IMR-90 (cell line): ENCODE results near the gene TXNDC5. TPM values are rescaled to one million over a fixed set of nuclear protein-coding genes. Genes with fewer than 3 reads are reported as not detected.

Experiments
- ATAC-seq: fragments of 200-7000 bp; cut with Tn5 transposase; 2 replicates; pipeline ENCODE4 v1.9.1; 2020; ENCODE audit warnings: low read depth, mild to moderate bottlenecking, moderate library complexity
- BruUV-seq: library from RNA; stranded (reverse); fragments of 400-500 nt; replicated peaks from 2 replicates; lab custom pipeline; 2021; lab: Mats Ljungman, UMichigan
- CTCF ChIA-PET: fragments of 300-600 bp; formaldehyde crosslinking; extraction: SDS; loops from one replicate; lab custom pipeline; 2021; ENCODE audit warnings: antibody characterized with exemption; lab: Yijun Ruan, JAX
- POLR2A ChIA-PET: fragments of 300-600 bp; sonication (Branson Sonifier 250); formaldehyde crosslinking; loops from one replicate; lab custom pipeline; 2022; ENCODE audit warnings: antibody characterized with exemption; ENCODE audit not compliant: unreplicated experiment; lab: Charles Lee
- DNase-seq: peaks from one replicate; pipeline ENCODE4 v3.0.0; 2013
- H2AFZ ChIP-seq: replicated peaks from 2 replicates; pipeline ENCODE3; 2013; ENCODE audit warnings: low read length, mild to moderate bottlenecking; ENCODE audit not compliant: poor library complexity
- H2AK5ac ChIP-seq: 2 replicates; pipeline ENCODE4 v1.6.1; 2013; ENCODE audit warnings: low read depth, low read length, inconsistent platforms
- H2AK9ac ChIP-seq: replicated peaks from 2 replicates; pipeline ENCODE3; 2013; ENCODE audit warnings: mild to moderate bottlenecking, low read depth, low read length, moderate library complexity; ENCODE audit not compliant: poor library complexity
- H2BK120ac ChIP-seq: 2 replicates; pipeline ENCODE4 v1.6.1; 2013; ENCODE audit warnings: low read depth, low read length, inconsistent platforms
- H2BK15ac ChIP-seq: 3 replicates; pipeline ENCODE4 v1.6.1; 2013; ENCODE audit warnings: low read depth, low read length, inconsistent platforms
- H2BK20ac ChIP-seq: 2 replicates; pipeline ENCODE4 v1.6.1; 2013; ENCODE audit warnings: low read depth, mild to moderate bottlenecking, inconsistent platforms, low read length, moderate library complexity
- H2BK5ac ChIP-seq: 2 replicates; pipeline ENCODE4 v1.6.1; 2013; ENCODE audit warnings: mild to moderate bottlenecking, low read depth, low read length, inconsistent platforms; ENCODE audit not compliant: poor library complexity, severe bottlenecking
- H3K14ac ChIP-seq: replicated peaks from 2 replicates; pipeline ENCODE4 v1.6.1; 2013; ENCODE audit warnings: low read depth, low read length, inconsistent platforms
- H3K18ac ChIP-seq: 2 replicates; pipeline ENCODE4 v1.6.1; 2013; ENCODE audit warnings: low read depth, low read length, control low read depth
- H3K23ac ChIP-seq: 2 replicates; pipeline ENCODE4 v1.6.1; 2013; ENCODE audit warnings: low read depth, low read length, inconsistent platforms
- H3K27ac ChIP-seq: 2 replicates; pipeline ENCODE4 v1.5.1; 2013; ENCODE audit warnings: mild to moderate bottlenecking, control low read depth, low read length; ENCODE audit not compliant: insufficient read depth
- H3K27me3 ChIP-seq: 2 replicates; pipeline ENCODE4 v1.6.1; 2013; ENCODE audit warnings: low read length; ENCODE audit not compliant: control insufficient read depth, insufficient read depth
- H3K36me3 ChIP-seq: 2 replicates; pipeline ENCODE4 v1.6.1; 2013; ENCODE audit warnings: low read length, mixed read lengths; ENCODE audit not compliant: control insufficient read depth, insufficient read depth
- H3K4ac ChIP-seq: 2 replicates; pipeline ENCODE4 v1.6.1; 2013; ENCODE audit warnings: low read depth, low read length, inconsistent platforms
- H3K4me1 ChIP-seq: 2 replicates; pipeline ENCODE4 v1.6.1; 2013; ENCODE audit warnings: low read length, mixed read lengths; ENCODE audit not compliant: control insufficient read depth, insufficient read depth
- H3K4me2 ChIP-seq: 2 replicates; pipeline ENCODE4 v1.6.1; 2013; ENCODE audit warnings: low read depth, mild to moderate bottlenecking, control low read depth, low read length, moderate library complexity
- H3K4me3 ChIP-seq: 2 replicates; pipeline ENCODE4 v1.5.1; 2013; ENCODE audit warnings: low read depth, mild to moderate bottlenecking, control low read depth, low read length, moderate library complexity; ENCODE audit not compliant: insufficient read depth
- H3K56ac ChIP-seq: 2 replicates; pipeline ENCODE4 v1.6.1; 2013; ENCODE audit warnings: low read length, inconsistent platforms; ENCODE audit not compliant: insufficient read depth; ENCODE audit errors: extremely low read depth
- H3K79me1 ChIP-seq, 2 experiments: 2 replicates each; pipeline ENCODE4 v1.6.1; 2013; ENCODE audit warnings: low read length in 2 of 2, inconsistent platforms in 1 of 2, low read depth in 1 of 2
- H3K9ac ChIP-seq: 2 replicates; pipeline ENCODE4 v1.6.1; 2013; ENCODE audit warnings: low read depth, low read length, control low read depth
- H3K9me1 ChIP-seq: 2 replicates; pipeline ENCODE4 v1.6.1; 2013; ENCODE audit warnings: low read length, inconsistent platforms; ENCODE audit not compliant: insufficient read depth
- H3K9me3 ChIP-seq: 2 replicates; pipeline ENCODE4 v1.6.1; 2013; ENCODE audit warnings: low read length; ENCODE audit not compliant: control insufficient read depth, insufficient read depth
- H4K20me1 ChIP-seq: 2 replicates; pipeline ENCODE4 v1.6.1; 2013; ENCODE audit warnings: low read length, inconsistent platforms; ENCODE audit not compliant: insufficient read depth
- H4K5ac ChIP-seq: 2 replicates; pipeline ENCODE4 v1.6.1; 2013; ENCODE audit warnings: mild to moderate bottlenecking, low read depth, low read length, control low read depth
- H4K8ac ChIP-seq, 2 experiments: 2 replicates each; pipeline ENCODE4 v1.6.1; 2013; ENCODE audit warnings: low read depth in 2 of 2, low read length in 2 of 2, control low read depth in 1 of 2, inconsistent platforms in 1 of 2
- H4K91ac ChIP-seq: 2 replicates; pipeline ENCODE4 v1.6.1; 2013; ENCODE audit warnings: low read depth, low read length, inconsistent platforms; ENCODE audit not compliant: insufficient read depth
- BHLHE40 ChIP-seq: fragments of 150-350 bp; IDR thresholded peaks from 2 replicates; pipeline ENCODE4 v1.6.1; 2016; ENCODE audit warnings: mild to moderate bottlenecking, low read depth, low read length
- MXI1 ChIP-seq: IDR thresholded peaks from 2 replicates; pipeline ENCODE4 v1.6.1; 2012; ENCODE audit warnings: low read depth, mild to moderate bottlenecking, low read length, moderate library complexity, borderline replicate concordance
- WGBS, 2 experiments: methylation state at CpG; one replicate each; pipeline versions ENCODE4 v1.1.5 to v1.1.7; 2013; ENCODE audit warnings: missing lambda C conversion rate in 2 of 2; ENCODE audit not compliant: insufficient read length in 1 of 2; ENCODE audit errors: extremely low coverage in 2 of 2; 5-methylcytosine and 5-hydroxymethylcytosine counted together
- dilution Hi-C: fragments of 300-500 bp; cut with HindIII; formaldehyde crosslinking; loops from one replicate; pipeline ENCODE4 v1.14.3; 2018; ENCODE audit warnings: low sequenced_read_pairs; ENCODE audit not compliant: unreplicated experiment
- in situ Hi-C: fragments of 300-500 bp; cut with MboI; formaldehyde crosslinking; loops from 3 replicates; pipeline ENCODE4 v1.14.3; 2019; ENCODE audit warnings: low sequenced_read_pairs, inconsistent platforms, mixed read lengths
- intact Hi-C: fragments of 100-400 bp; cut with micrococcal nuclease; formaldehyde crosslinking; loops from 2 replicates; pipeline ENCODE4 v1.10.0; 2022
- polyA plus RNA-seq, 3 experiments: library from polyadenylated mRNA; depleted of rRNA; stranded (reverse); fragments of >200 nt; gene quantifications; 2 replicates each; pipeline ENCODE4 v1.2.3, GENCODE V29; 2012; ENCODE audit warnings: low replicate concordance in 1 of 3
- total RNA-seq: library from RNA; depleted of rRNA; stranded (reverse); fragments of >200 nt; gene quantifications from 2 replicates; pipeline ENCODE4 v1.2.3, GENCODE V29; 2012

Gene TXNDC5
- total and polyA plus RNA-seq, 2 of the 4 experiments (the other 2 are of a cell fraction), result 274 to 439 TPM

DNA sequence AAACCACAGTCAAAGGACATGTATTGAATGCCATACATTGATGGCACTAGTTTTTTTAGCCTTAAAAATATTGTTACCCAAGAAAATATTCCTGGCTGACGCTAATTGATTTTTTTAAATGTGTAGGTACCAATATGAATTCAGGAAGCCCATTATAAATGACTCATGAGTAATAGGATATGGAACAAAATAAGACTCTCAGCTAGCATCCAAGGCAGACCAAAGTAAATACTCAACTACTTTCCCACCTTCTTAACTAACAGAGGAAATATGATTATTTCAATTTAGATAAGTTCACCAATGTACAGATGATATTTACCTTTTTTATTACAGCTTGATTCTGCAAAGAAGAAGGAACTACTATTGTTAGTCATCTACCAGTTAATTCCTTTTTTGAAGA lies 43.2 kb upstream of the TXNDC5 start:
- no CpG with 5 or more reads among the region's 1 CpG for WGBS, 2 experiments
- H3K4ac ChIP-seq, result no peak overlapping the region
- POLR2A ChIA-PET, result no interaction called here
- H4K5ac ChIP-seq, result no peak overlapping the region
- no peak for DNase-seq
- no TSS peak for BruUV-seq
- dilution Hi-C loops, result no loop called here
- TF ChIP-seq BHLHE40 (no peak), MXI1 (no peak)
- H3K9ac ChIP-seq, result no peak overlapping the region
- H3K4me2 ChIP-seq, result no peak overlapping the region
- intact Hi-C loops, result no loop called here
- H2BK20ac ChIP-seq, result no peak overlapping the region
- H2AK9ac ChIP-seq, result no peak overlapping the region
- no peaks in the 10 kb centered on the region for H4K20me1 ChIP-seq
- no peak overlapping the region for H3K56ac ChIP-seq
- H3K14ac ChIP-seq, result no peak overlapping the region
- H3K27ac ChIP-seq, result no peak overlapping the region
- no peak overlapping the region for H2BK15ac ChIP-seq
- H3K4me3 ChIP-seq, result no peak overlapping the region
- no peaks in the 10 kb centered on the region for H3K27me3 ChIP-seq
- H3K9me1 ChIP-seq, result no peaks in the 10 kb centered on the region
- no peak overlapping the region for H3K18ac ChIP-seq
- H3K79me1 ChIP-seq, result no peaks in the 10 kb centered on the region
- H3K9me3 ChIP-seq, result no peaks in the 10 kb centered on the region
- CTCF ChIA-PET, result no interaction called here
- no peak overlapping the region for H4K91ac ChIP-seq
- in situ Hi-C loops, result no loop called here
- no peak overlapping the region for H2BK120ac ChIP-seq
- no peak overlapping the region for H3K23ac ChIP-seq
- no peak for ATAC-seq
- H3K4me1 ChIP-seq, result no peaks in the 10 kb centered on the region
- no peak overlapping the region for H2AFZ ChIP-seq
- H3K36me3 ChIP-seq, result no peaks in the 10 kb centered on the region
- H4K8ac ChIP-seq, result no peak overlapping the region
- no peak overlapping the region for H2BK5ac ChIP-seq
- H2AK5ac ChIP-seq, result no peak overlapping the region
